Activated CD4-positive, CD25-positive, alpha-beta regulatory T cell treated with anti-CD3 and anti-CD28 coated beads, Interleukin-2, amount 50 U/mL, for 16 hours (primary cell): ENCODE measurements around the gene EPB41L4A.

Experiments used
- DNase-seq: peaks from one replicate; pipeline ENCODE4 v3.0.0-alpha.2; 2020; ENCODE audit warnings: low read depth, low spot score

The EPB41L4A gene

GRCh38 chr5:112353678-112354077, 65.4 kb downstream of the EPB41L4A start:
- no peak for DNase-seq

- DNase-seq = no peak
These were observed 67.9 kb downstream of the EPB41L4A start for GRCh38 chr5:112351225-112351624.

- no peak for DNase-seq
These were observed 68.5 kb downstream of the EPB41L4A start for GRCh38 chr5:112350626-112351025.

- no peak for DNase-seq
These were observed 69.7 kb downstream of the EPB41L4A start for GRCh38 chr5:112349371-112349770.

GRCh38 chr5:112348915-112349314, 70.2 kb downstream of the EPB41L4A start:
- DNase-seq = no peak

GRCh38 chr5:112348387-112348786, 70.7 kb downstream of the EPB41L4A start:
- DNase-seq = no peak

- no peak for DNase-seq
These were observed 72.5 kb downstream of the EPB41L4A start for GRCh38 chr5:112346411-112347044.

- no peak for DNase-seq
These were observed 74.5 kb downstream of the EPB41L4A start for GRCh38 chr5:112344540-112344939.

- no peak for DNase-seq
These were observed 76.7 kb downstream of the EPB41L4A start for GRCh38 chr5:112342389-112342788.

GRCh38 chr5:112339761-112340160, 79.3 kb downstream of the EPB41L4A start:
- no peak for DNase-seq

- DNase-seq = no peak
These were observed 80.3 kb downstream of the EPB41L4A start for GRCh38 chr5:112338681-112339337.

- DNase-seq = no peak
These were observed 85.7 kb downstream of the EPB41L4A start for GRCh38 chr5:112333331-112333781.

GRCh38 chr5:112331892-112332291, 87.2 kb downstream of the EPB41L4A start:
- no peak for DNase-seq

GRCh38 chr5:112329419-112330090, 89.5 kb downstream of the EPB41L4A start:
- DNase-seq = no peak

- DNase-seq = no peak
These were observed 95.9 kb downstream of the EPB41L4A start for GRCh38 chr5:112323166-112323565.

GRCh38 chr5:112320408-112320807, 98.7 kb downstream of the EPB41L4A start:
- no peak for DNase-seq

GRCh38 chr5:112318346-112318745, 100.7 kb downstream of the EPB41L4A start:
- no peak for DNase-seq

GRCh38 chr5:112317866-112318265, 101.2 kb downstream of the EPB41L4A start:
- DNase-seq = no peak

- DNase-seq = no peak
These were observed 102.3 kb downstream of the EPB41L4A start for GRCh38 chr5:112316731-112317130.

- DNase-seq = no peak
These were observed 103.1 kb downstream of the EPB41L4A start for GRCh38 chr5:112316006-112316405.

- no peak for DNase-seq
These were observed 106.5 kb downstream of the EPB41L4A start for GRCh38 chr5:112312295-112313275.

GRCh38 chr5:112310746-112311145, 108.3 kb downstream of the EPB41L4A start:
- no peak for DNase-seq
